Vagina (tissue), 2 donors: ENCODE data around the gene UFC1.

Source experiments
- POLR2A ChIP-seq, 2 donors: fragments of 450-650 bp; IDR thresholded peaks; one replicate each; pipeline ENCODE4 v1.6.1; 2017; ENCODE audit warnings: antibody characterized with exemption in 2 of 2, mild to moderate bottlenecking in 2 of 2, moderate library complexity in 2 of 2
- POLR2AphosphoS5 ChIP-seq, 2 donors: sonication (generic); formaldehyde crosslinking; IDR thresholded peaks; one replicate each; pipeline ENCODE4 v1.9.0; 2017; ENCODE audit warnings: antibody characterized with exemption in 2 of 2, mild to moderate bottlenecking in 2 of 2, low read depth in 1 of 2; ENCODE audit not compliant: insufficient read depth in 1 of 2
- TF ChIP-seq, protein P1 (sequence below), 3 experiments: fragments of 450-650 bp in 2 of 3; fragments of 200-600 bp in 1 of 3; sonication (generic) in 1 of 3; IDR thresholded peaks; one replicate each; pipeline ENCODE4 v1.5.1; 2017 to 2019; ENCODE audit warnings: antibody characterized with exemption in 3 of 3, mild to moderate bottlenecking in 2 of 3, moderate library complexity in 2 of 3

DNA sequence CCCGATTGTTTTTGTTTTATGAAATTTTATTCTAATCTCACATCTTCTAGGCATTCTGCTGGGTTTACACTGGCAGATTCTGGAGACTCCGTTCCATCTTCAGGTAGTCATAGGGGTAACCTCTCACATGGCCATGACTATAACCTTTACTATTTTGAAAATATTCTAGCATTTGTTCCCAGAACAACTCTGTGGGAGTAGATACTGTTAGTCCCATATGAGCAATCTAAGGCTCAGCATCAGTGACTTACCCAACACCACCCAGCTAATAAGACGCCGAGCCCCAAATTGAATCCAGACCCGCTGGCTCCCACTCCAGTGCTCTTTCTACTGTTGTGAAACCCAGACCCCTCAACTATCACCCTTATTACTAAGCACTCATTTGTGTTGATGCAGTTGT is 35.3 kb downstream of the UFC1 start:
- TF ChIP-seq, protein P1, sequence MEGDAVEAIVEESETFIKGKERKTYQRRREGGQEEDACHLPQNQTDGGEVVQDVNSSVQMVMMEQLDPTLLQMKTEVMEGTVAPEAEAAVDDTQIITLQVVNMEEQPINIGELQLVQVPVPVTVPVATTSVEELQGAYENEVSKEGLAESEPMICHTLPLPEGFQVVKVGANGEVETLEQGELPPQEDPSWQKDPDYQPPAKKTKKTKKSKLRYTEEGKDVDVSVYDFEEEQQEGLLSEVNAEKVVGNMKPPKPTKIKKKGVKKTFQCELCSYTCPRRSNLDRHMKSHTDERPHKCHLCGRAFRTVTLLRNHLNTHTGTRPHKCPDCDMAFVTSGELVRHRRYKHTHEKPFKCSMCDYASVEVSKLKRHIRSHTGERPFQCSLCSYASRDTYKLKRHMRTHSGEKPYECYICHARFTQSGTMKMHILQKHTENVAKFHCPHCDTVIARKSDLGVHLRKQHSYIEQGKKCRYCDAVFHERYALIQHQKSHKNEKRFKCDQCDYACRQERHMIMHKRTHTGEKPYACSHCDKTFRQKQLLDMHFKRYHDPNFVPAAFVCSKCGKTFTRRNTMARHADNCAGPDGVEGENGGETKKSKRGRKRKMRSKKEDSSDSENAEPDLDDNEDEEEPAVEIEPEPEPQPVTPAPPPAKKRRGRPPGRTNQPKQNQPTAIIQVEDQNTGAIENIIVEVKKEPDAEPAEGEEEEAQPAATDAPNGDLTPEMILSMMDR (IDR thresholded peaks at IDR 0.05) = no peak
- no peak for TF ChIP-seq POLR2AphosphoS5 (IDR thresholded peaks at IDR 0.05; ENCODE audit: insufficient read depth in 1 of 2, low read depth in 1 of 2)
- TF ChIP-seq POLR2A (IDR thresholded peaks at IDR 0.05) = no peak
